ENCODE data around the gene RELB.
A peak's percentile ranks its signal among the peaks of the same experiment; 100 is the strongest.

Gene RELB

DNA sequence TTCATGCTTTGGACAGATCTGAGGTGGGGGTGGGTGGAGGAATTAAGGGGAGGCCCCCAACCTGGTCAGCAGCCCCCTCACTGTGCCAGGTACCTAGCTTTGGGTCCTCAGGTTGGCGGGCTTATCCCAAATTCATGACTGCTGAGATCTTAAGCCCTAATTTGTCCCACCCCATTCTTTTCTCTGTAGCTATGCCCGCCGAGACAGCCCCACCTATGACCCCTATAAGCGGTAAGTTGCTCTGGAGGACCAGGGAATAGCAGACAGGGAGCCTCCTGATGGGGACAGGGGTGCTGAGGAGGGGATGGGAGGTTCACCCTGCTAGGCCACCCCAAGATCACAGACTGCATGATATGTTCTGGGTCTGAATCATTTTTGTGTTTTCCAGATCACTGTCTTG lies 60.7 kb downstream of the RELB start:
- DNase-seq = no peak

- no peak for DNase-seq
These were observed 62.9 kb downstream of the RELB start for GRCh38 chr19:45063851-45064801.

DNA sequence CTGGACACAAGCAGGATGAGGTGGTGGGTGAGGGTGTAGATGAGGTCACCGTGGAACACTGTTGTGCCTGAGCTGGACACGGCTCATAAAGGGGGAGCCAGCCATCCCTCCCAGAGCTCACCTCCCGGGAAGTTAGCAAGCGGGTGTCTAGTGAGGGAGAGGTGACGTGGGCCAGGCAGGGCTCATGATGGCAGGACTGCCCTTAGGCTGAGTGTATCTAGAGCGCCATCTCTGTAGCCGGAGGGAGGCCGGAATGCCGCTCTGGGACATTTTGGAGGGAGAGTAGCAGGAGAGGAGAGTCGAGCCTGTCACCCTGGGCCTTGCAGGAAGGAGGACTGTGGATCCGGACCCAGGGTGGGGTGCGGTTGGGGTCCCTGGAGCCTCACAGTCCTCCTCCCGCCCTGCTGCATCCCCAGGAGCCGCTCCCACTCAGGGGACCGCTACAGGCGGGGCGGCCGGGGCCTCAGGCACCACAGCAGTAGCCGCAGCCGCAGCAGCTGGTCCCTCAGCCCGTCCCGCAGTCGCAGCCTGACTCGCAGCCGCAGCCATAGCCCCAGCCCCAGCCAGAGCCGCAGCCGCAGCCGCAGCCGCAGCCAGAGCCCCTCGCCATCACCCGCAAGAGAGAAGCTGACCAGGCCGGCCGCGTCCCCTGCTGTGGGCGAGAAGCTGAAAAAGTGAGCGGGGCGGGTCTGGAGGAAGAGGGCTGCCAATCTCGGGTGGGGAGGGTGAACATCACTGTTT lies 65.8 kb downstream of the RELB start:
- no peak for DNase-seq

DNA sequence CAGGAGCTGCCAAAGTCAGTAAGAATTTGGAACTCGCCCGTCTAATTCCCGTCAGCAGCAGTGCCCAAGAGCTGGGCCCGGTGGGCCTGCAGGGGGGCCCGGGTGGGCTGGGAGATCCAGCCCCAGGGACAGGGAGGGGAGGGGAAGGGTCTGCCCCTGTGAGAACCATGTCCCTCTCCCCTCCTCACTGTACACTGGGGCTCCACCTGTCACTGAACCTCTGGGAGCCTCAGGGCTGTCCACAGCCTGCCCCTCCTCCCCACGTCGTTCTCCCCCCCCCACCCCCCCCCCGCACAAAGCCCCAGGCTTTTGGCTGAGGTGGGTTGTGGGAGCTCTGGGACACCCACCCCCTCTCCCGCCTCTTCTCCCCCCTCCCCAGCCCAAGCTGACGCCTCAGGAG lies 66.8 kb downstream of the RELB start:
- no peak for DNase-seq

DNA sequence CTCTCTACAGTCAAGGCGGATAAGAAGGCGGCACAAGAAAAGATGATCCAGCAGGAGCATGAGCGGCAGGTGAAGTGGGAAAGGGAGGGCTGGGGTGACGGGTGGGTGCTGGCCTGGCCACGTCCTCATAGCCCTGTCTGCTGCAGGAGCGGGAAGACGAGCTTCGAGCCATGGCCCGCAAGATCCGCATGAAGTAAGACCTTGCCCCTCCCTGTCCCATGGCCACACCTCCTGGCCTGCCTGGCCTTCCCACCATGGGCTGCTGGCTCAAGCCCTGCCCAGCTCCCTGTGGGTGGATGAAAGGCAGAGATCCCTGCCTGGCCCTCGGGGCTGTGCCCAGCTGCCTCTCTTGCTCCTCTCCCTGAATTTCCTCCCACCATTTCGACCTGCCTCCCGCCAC lies 67.8 kb downstream of the RELB start:
- no peak for DNase-seq

DNA sequence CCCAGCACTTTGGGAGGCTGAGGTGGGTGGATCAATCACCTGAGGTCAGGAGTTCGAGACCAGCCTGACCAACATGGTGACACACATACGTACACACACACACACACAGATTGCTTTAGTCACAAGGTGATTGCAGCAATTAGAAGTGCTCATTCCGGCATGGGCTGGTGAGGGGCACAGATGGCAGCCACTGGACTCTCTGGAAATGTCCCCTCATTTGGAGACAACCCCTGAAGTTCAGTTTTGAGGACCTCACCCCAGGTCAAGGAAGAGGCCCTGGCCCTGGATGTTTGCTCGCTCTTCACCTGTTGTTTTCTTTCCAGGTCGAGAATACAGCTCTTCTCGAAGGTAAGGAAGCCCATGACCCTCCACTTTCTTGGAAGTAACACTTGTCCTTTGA lies 69.0 kb downstream of the RELB start:
- no peak for DNase-seq

DNA sequence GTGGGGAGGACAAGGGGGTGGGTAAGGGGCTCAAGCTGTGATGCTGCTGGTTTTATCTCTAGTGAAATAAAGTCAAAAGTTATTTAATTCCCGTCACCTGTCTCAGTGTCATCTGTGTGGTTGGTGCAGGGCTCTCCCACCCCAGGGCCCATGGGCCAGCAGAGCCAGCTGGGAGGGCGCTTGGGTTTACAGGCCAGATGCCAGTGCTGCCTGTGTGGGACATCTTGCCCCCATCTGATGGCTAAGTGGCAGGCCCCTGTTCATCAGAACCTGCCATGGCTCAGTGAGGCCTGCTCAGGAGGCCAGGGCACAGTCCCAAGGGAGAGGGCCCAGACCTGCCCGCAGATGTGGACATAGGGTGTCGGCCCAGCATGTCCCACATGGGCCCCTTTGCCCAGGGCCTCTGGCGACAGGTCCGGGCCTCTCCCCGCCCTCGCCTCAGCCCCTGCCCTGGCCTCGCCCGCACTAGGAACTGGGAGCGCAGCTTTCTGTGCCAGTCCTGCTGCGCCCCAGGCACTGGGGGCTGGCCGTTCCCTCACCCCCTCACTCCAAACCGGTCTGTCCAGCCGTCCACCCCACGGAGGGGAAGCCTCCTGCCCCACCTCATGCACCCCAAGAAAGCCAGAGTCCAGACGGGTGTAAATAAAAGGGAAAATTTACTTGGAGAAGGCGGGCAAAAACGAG lies 69.7 kb downstream of the RELB start:
- DNase-seq = no peak

DNA sequence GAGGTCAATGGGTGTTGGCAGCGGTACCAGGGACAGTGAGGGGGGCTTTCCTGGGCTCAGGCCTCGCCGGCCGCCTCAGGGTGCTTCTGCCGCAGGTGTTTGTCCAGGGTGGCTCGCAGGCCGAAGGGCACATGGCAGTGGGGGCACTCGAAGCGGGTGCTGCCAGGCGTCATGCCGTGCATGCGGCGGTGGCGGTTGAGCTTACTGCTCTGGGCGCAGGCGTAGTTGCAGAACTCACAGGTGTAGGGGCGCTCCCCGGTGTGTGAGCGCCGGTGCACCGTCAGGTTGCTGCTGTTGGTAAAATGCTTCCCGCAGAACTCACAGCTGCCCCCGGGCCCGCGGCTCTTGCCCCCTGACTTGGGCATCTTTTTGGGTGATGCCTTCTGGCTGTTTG lies 70.3 kb downstream of the RELB start:
- DNase-seq = no peak

GRCh38 chr19:45071969-45072790 lies 70.9 kb downstream of the RELB start:
- no peak for DNase-seq

- DNase-seq = no peak
These were observed 73.6 kb downstream of the RELB start for GRCh38 chr19:45074744-45075300.

- no peak for DNase-seq
These were observed 74.2 kb downstream of the RELB start for GRCh38 chr19:45075301-45076028.

DNA sequence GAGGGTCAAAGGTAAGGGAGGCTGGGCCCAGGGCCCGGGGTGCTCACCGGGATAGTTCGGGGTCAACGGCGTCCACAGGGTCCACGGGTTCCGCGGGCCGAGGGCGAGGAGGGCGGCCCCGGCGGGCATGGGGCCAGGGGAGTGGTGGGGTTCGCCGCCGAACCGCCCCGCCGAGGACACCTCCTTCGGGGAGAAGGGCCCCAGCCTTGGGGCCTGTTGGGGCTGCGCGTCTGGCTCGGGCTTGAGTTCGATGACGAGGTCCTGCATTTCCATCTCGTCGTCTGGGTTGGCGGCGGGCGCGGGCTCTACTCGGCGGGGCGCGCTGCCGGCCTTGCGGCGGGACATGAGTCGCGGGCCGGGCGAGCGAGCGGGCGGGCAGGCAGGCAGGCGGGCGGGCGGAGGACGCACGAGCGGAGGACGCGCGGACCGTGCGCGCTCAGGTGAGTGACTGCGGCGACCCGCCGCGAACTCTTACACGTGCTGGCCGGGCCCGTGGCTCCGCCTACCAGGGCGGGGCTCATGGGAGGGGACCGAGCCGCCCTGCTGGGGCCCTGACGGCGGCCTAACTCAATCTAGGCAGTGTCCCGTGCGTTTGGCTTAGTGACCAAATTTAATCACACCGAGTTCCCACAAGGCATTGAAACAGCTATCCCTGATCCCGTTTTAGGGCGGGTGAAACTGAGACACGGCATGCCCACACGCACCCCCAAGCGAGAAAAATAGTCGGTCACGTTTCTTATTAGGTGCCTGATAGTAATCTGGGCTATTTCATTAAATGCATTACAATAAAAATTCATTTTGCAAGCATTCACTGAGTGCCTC lies 75.0 kb downstream of the RELB start, which contains the start of gene ZNF296:
Gene ZNF296, minus strand, starts transcription at position 450 of the 822 bp plus-strand sequence. Its CDS starts 105 bp downstream, at position 345.
- DNase-seq = peak; percentile 86

DNA sequence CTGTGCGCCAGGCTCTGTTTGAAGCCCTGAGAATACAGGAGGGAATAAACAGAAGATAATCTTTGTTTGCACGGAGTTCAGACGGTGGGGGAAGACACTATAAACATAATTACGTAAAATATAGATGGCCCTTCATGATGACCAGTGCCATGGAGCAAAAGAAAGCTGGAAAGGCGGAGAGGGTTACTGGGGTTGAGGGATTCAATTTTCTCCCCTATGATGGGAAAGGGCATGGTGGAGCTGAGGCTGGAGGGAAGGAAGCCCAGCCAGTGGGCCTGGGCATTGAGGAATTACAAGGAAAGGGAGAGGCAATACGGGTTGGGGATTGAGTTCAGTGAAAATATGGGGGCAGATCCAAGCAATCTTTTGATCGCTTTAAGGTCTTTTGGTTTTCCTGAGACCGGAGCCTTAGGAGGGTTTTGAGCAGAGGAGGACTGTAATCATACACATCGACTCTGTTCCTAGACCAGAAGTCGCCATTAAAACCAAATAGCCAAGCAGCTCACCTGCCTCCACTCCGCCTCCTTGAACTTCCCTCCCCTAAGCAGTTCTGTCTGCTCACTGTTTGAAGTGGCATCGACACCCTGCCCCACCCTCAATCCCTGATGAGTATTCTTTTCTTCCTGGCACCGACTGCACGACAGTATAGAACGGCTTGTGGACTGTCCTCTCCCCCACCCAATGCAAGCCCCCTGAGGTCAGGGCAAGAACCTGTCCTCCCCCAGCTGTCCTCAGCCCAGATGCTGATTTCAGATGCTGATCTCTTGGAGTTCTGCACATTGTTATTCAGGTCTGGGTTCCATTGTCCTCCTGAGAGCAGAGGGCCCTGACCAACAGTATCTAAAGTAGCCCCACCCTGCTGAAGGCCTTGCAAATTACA lies 75.8 kb downstream of the RELB start:
- no peak for DNase-seq

- DNase-seq = no peak
These were observed 77.3 kb downstream of the RELB start for GRCh38 chr19:45078390-45079062.

GRCh38 chr19:45079063-45079910 lies 78.0 kb downstream of the RELB start, which contains the start of gene GEMIN7:
Gene GEMIN7 (plus strand): TSS chr19:45079260. CDS start chr19:45090115, 10,855 bp downstream.
- DNase-seq = peak; percentile 85

GRCh38 chr19:45079911-45080370 lies 78.7 kb downstream of the RELB start:
- no peak for DNase-seq

GRCh38 chr19:45082170-45082569 lies 80.9 kb downstream of the RELB start:
- no peak for DNase-seq

DNA sequence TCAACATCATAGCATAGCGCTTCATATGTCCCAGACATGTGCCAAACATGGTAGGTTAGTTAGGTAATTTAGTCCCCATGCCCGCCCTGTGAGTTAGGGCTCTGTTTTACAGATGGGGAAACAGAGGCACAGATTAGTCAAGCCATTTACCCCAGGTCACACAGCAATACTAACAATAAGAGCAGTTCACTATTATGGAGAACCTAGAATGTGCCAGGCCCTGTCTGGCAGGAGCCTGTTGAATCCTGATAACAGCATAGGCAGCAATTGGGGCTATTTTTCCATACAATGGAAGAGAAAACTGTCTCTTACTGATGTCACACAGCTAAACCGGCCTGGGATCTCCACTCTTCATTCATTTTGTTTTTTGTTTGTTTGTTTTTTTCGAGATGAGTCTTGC lies 85.2 kb downstream of the RELB start:
- DNase-seq = no peak

All from activated naive CD4-positive, alpha-beta T cell treated with anti-CD3 and anti-CD28 coated beads, Interleukin-2, amount 50 U/mL, for 16 hours (primary cell).